Amygdala (tissue), 56 donors: ENCODE measurements around the gene MDH1.
"Not testable (repeated sequence)": the region's sequence is repeated elsewhere in the genome, so short reads cannot be mapped to it uniquely, and the experiment has no call there.

Experiments
- DNase-seq, 56 donors: peaks; one replicate each; lab custom pipeline; 2025; lab: John Stamatoyannopoulos, UW

The MDH1 gene

DNA sequence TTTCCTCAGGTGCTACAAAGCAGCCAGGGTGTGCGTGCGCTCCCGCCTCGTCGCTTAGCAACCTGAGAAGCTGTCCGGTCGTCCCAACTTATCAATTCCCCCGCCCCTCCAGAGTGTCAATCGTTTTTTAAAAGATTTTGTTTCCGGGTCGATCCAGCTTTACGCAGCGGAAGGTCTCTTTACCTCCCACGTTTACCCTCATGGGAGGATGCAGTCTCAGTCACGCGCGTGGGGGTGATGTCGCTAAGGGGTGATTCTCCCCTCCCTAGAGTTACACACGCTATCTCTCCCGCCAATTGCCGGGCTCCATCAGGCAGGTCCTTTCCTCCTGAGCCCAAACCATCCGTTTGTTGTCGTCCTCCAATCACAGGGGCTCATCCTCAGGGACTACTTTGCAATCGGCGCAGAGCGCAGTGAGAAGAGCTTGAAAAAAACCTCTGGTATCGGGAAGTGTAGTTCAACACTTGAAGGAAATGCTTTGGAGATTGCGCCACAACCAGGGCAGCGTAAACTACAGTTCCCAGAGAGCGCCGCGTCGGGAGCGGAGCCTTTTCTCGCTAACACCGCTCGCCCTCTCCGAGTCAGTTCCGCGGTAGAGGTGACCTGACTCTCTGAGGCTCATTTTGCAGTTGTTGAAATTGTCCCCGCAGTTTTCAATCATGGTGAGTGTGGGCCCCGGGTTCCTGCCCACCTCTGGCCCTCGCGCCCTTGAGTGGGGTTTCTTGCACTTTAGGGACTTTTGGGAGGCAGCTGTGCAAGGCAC lies at the start of gene MDH1, which contains the start of gene WDPCP:
MDH1 (plus strand) TSS at position 579 of the 763 bp plus-strand sequence; CDS start at position 660, 81 bp downstream.
WDPCP (minus strand) TSS at position 93 of the 763 bp plus-strand sequence. CDS start 206 bp downstream, outside the sequence.
- peak; percentile 68 to 99 (median 94) for DNase-seq

DNA sequence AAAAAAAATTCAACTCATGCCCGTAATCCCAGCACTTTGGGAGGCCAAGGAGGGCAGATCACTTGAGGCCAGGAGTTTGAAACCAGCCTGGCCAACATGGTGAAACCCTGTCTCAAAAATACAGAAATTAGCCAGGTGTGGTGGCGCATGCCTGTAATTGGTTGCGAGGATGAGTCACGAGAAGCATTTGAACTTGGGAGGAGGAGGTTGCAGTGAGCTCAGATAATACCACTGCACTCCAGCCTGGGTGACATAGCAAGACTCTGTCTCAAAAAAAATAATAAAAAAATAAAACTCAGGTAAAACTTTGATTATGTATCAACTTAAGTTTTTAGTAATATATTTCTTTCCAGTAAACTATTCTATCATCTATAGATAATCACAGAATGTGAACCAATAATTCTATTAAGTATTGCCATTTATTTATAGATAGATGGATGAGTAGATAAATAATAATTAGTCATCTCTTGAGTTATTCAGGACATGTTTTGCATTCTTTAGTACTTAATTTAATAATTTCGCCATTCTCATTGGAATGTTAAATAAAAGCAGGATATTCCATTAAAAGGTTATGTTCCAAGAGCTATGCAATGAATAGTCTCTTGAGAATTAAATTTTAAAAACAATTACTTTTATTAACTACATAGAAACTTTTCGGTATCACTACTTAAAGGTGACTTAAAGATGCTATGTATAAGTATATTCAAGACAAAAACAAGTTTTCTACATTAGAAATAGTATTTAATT lies 49.2 kb upstream of the MDH1 start:
- DNase-seq: no peak

DNA sequence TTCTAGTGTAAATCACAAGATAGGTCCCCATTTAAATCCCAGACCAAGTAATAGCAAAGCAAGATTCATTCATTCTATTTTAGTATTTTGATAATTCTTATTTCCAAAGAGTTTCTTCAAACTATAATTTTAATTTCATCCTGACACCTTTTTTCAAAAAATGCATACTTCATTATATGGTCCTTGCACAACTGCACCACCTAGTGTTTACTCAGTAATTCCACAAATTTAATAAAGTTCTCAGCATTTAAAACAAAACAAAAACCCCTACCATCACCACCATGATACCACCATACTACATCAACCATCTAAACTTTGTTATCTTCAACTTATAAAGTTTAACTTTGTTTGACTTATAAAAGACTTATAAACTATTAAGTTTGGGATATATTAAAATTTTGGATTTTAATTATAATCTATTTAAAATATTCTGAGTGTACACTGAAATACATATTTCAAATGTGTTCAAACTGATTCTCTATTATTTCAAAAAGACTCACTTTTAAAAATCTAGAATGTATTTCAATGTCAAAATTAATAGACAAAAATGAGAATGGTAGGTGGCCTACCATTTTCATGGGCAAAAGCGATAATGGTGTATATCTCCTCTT lies 44.6 kb upstream of the MDH1 start:
- no peak for DNase-seq

DNA sequence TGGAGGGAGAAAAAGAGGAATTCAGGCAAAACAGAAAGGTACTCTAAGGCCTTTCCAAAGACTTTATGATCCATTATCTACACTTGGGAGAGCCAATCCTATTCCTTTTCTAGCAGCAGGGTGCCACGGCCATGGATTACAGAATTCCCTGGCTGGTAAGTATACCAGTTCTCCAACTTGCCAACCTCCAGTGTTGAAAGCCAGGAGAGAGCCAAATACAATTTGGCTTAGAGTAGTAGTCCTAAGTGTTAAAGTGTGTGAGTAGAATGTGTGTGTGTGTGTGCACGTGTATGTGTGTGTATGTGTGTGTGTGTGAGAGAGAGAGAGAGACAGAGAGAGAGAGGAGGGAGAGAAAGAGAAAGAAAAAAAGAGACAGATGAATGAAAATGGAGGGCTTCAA lies 43.7 kb upstream of the MDH1 start:
- DNase-seq: no peak

DNA sequence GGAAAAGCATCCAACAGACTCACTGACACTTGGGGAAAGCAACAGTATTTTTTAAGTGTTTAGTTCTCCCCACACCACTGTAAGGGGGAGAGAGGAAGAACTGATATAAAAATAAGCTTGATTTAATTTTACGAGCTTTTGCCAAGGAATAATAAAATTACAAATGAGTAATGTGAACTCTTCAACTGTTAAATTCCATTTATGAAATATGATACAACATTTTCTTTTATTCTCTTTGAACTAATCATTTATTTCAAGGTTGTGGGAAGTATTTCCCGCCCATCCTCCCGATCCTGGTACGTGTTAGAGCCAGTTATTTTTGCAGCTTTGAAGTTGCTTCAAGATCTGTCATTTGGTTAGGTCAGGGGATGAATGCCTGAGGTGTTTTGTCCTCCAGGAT lies 35.7 kb upstream of the MDH1 start:
- no peak for DNase-seq

DNA sequence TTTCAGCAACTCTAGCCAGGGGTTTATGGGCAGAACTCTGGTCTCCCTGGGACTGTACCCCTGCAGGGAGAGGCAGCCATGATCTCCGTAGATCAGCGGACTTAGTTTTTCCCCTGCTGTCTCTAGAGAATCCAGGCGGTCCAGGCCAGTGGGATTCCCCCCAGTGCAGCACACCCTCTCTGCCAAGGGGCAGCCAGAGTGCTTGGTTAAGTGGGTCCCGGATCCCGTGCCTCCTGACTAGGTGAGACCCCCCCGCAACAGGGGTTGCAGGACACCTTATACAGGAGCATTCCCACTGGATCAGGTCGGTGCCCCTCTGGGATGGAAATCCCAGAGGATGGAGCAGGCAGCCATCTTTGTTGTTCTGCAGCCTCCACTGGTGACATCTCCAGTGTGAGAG lies 33.5 kb upstream of the MDH1 start:
- no peak for DNase-seq

DNA sequence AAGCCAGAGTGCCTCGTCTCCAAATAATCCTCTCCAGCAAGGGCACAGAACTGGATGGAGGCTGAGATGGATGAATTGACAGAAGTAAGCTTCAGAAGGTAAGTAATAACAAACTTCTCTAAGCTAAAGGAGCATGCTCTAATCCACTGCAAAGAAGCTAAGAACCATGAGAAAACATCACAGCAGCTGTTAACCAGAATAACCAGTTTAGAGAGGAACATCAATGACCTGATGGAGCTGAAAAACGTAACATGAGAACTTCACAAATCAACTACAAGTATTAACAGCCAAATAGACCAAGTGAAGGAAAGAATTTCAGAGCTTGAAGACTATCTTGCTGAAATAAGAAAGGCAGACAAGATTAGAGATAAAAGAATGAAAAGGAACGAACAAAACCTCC lies 32.8 kb upstream of the MDH1 start:
- no peak for DNase-seq

DNA sequence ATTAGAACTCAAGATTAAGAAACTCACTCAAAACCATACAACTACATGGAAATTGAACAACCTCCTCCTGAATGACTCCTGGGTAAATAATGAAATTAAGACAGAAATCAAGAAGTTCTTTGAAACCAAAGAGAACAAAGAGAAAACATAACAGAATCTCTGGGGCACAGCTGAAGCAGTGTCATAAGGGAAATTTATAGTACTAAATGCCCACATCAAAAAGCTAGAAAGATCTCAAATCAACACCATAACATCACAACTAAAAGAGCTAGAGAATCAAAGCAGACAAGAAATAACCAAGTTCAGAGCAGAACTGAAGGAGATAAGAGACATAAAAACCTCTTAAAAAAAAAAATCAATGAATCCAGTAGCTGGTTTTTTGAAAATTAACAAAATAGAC lies 30.9 kb upstream of the MDH1 start:
- DNase-seq: not testable (repeated sequence)

DNA sequence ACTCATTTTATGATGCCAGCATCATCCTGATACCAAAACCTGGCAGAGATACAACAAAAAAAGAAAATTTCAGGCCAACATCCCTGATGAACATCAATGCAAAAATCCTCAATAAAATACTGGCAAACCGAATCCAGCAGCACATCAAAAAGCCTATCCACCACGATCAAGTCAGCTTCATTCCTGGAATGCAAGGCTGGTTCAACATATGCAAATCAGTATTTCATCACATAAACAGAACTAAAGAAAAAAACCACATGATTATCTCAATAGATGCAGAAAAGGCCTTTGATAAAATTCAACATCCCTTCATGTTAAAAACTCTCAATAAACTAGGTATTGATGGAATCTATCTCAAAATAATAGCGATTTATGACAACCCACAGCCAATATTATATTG lies 29.8 kb upstream of the MDH1 start:
- DNase-seq: not testable (repeated sequence)

DNA sequence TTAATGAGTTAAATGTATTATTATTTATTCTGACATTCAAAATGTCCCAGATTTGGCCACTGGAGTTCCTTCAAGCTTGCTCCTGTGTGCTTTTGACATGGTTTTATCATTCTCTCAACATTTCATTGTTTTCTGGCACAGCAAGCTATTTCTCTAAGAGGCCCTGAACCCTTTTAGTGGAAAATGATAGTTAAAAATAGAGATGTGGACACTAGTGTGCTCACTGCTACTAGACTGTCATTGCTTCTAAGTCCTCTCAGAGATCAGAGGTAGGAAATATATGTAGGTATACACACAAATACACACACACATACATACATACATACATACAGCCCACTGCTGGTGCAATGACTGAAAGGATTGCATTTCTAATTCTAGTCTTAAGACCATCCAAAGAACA lies 26.0 kb upstream of the MDH1 start:
- DNase-seq: no peak

DNA sequence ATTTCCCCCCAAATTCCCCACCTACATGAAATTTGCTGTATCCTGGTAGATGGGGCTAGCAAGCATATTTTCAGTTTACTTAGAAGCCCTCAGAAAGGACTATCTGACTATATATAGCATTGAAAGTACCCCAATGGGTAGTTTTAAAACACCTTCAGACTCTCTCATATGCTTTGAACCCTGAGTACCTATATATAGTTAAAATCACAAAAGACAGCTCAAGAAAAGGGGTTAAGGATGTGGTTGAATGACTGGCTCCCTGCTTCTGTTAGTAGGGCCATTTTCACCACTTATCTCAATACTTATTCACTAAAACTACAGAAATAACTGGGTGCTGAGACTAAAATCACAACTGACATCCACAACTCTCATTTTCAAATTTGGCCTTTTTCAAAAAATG lies 19.0 kb upstream of the MDH1 start:
- no peak for DNase-seq

DNA sequence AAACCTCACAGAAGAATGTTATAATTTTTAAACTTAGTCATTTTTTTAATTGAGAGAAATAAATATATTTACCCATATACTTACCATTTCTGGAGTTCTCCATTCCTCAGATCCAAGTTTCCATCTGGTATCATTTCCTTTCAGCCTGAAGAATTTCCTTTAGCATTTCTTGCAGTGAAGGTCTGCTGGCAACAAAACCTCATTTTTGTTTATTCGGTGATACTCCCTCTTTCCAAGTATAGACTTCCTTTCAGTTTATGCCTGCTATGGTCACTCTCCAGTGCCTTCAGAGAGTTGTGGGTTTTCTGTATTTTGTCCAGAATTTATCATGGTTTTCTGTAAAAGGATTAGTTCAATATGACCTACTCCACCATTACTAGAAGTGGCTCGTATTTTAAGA lies 17.5 kb upstream of the MDH1 start:
- no peak for DNase-seq

DNA sequence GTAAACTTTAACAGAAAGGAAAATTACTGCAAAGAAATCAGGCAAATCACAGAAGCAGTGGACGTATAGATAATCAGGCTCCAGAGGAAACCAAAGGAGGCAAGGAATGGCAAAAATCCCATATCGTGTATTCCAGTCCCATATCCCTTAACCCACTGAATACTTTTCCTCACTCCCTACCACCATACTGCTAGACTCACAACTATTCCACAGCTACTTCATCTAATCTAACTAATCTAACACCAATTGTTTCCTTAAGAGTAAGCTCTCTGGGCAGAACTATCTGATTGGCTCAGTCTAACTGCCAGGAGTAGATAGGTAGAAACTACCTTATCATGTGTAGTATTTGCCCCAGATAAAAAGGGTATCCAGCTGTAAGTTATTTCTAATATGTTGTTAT lies 16.8 kb upstream of the MDH1 start:
- no peak for DNase-seq

DNA sequence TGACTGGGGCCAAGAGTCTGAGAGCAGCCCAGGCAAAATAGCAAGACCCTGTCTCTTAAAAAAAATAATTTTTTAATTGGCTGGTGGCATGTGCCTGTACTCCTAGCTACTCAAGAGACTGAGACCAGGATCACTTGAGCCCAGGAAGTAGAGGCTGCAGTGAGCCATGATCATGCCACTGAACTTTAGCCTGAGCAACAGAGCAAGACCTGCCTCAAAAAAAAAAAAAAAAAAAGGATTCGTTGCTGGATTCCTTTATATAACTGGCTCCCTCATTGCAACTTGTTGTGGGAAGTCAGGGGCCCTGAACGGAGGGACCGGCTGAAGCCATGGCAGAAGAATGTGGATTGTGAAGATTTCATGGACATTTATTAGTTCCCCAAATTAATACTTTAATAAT lies 15.7 kb upstream of the MDH1 start:
- not testable (repeated sequence) for DNase-seq

DNA sequence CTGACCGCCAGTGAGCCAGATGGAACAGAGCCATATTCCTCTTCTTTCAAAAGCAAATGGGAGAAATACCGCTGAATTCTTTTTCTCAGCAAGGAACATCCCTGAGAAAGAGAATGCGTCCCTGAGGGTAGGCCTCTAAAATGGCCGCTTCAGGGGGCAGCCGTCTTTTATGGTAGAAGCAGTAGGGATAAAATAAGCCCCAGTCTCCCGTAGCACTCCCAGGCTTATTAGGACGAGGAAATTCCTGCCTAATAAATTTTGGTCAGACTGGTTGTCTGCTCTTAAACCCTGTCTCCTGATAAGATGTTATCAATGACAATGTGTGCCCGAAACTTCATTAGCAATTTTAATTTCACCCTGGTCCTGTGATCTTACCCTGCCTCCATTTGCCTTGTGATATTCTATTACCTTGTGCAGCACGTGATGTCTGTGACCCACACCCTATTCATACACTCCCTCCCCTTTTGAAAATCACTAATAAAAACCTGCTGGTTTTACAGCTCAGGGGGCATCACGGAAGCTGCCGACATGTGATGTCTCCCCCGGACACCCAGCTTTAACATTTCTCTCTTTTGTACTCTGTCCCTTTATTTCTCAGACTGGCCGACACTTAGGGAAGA lies 14.9 kb upstream of the MDH1 start:
- DNase-seq: not testable (repeated sequence)

DNA sequence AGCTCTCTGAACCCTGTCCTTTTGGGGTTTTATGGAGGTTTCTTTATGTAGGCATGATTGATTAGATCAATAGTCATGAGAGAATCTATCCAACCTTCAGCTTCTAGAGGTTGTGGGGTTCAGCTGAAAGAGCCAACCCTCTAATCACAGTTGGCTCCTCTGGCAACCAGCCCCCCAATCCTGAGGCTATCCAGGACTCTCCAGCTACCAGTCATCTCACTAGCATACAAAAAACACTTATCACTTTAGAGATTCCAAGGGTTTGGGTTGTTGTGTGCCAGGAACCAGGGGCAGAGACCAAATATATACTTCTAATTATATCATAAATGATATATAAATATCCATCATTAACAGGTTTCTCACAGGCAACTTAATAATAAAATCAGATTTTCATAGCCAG lies 12.2 kb upstream of the MDH1 start:
- no peak for DNase-seq

DNA sequence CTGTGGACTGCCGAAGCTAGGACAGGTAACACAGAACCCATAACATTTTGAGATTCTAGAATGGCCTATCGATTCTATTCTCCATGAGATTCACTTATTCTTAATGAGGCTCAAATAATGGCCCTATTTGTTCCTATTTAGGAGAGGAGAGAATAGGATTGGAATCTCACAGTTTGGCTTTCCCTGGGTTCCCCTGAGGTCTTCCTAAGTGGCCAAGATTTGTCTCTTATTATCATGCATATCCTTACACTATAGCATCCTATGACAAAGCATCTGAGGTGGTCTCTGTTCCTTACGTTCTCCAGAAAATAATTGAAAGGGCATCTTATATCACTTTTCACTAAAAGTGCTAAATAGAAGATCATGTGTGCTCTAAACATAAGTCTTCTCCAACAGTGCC lies 10.0 kb upstream of the MDH1 start:
- no peak for DNase-seq

DNA sequence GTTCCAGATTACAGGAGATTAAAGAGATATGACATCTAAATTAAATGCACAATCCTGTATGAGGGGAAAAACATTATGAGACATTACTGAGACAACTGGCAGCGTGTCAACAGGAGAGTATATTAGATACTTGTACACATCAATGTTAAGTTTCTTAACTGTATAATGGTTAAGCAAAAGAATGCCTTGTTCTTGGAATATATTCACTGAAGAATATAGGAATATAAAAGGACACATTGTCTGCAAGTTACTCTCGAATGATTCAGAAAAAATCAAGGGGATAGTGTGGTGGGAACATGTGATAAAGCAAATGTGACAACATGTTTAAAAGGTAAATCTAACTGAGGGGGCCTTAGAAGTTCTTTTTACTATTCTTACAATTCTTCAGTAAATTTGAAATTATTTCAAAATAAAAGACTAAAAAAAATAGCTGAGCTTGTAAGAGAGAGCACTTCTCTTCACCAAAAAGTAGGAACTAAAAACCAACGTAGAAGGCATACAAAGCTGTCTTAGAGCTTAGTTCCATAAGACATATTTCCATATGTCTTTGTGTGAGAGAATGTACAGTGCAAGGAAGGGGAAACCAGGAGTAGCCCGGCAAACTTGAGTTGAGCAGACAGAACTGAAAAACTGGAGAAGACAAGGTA lies 8.0 kb upstream of the MDH1 start:
- no peak for DNase-seq

DNA sequence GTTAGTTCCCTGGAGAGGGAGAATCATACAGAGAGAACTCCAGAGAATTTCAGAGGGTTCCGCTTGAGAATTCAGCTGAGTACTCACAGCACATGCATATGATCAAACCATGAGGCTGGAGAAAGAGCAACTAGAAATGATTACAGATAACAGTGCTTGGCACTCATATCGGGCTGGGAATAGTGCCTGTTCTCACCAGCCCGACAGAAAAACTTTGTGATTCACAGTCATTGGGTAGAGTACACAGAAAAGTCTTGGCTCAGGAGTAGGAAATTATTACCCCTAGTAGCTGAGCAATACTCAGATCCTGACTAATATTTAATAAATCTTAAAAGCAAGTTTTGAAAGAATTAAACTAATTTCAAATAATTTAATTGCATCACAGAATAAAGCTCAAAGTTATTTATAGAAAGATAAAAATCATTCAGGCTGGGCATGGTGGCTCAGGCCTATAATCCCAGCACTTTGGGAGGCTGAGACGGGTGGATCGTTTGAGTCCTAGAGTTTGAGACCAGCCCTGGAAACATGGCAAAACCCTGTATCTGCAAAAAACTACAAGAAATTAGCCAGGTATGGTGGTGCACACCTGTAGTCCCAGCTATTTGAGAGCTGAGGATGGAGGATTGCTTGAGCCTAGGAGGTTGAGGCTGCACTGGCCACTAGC lies 7.3 kb upstream of the MDH1 start:
- peak in 15 of 56 donors; percentile 0 to 37 (median 7) for DNase-seq

DNA sequence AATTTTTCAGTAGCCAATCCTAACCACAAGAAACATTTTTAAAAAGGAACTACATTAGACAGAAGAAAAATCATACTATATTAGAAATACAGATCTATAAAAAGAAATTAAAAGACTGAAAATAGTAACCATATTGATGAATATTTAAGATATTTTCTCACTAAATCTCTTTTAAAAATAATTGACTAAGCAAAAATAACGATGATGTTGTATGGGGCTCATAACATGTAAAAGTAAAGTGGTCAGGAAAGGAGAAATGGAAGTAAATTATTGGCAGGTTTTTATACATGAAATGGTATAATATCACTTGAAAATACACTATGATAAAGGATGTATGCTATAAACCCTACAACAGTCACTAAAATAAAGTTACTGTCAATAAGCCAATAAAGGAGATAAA lies 5.9 kb upstream of the MDH1 start:
- no peak for DNase-seq
